Gastroesophageal sphincter (tissue), 3 donors: Measurements from ENCODE around the gene SUGCT.

Experiments used
- CTCF ChIP-seq, 4 experiments: fragments of 200-600 bp in 2 of 4; fragments of 450-650 bp in 2 of 4; sonication (generic) in 1 of 4; IDR thresholded peaks; one replicate each; pipeline ENCODE4 v1.5.1; 2017 to 2019; ENCODE audit warnings: antibody characterized with exemption in 4 of 4, mild to moderate bottlenecking in 2 of 4, moderate library complexity in 2 of 4
- EP300 ChIP-seq: sonication (generic); formaldehyde crosslinking; IDR thresholded peaks from one replicate; pipeline ENCODE4 v1.6.1; 2017; ENCODE audit warnings: antibody characterized with exemption, mild to moderate bottlenecking
- POLR2A ChIP-seq, 2 donors: fragments of 450-650 bp; IDR thresholded peaks; one replicate each; pipeline ENCODE4 v1.6.1; 2017; ENCODE audit warnings: antibody characterized with exemption in 2 of 2, mild to moderate bottlenecking in 2 of 2, moderate library complexity in 1 of 2

- TF ChIP-seq CTCF (IDR thresholded peaks at IDR 0.05) (no peak), EP300 (no peak), POLR2A (IDR thresholded peaks at IDR 0.05) (no peak)
Measured at GRCh38 chr7:40194745-40195144, 59.9 kb downstream of the SUGCT start.
